ENCODE results near the gene SMARCE1. TPM values are rescaled to one million over a fixed set of nuclear protein-coding genes. Genes with fewer than 3 reads are reported as not detected.

Gene SMARCE1
- total RNA-seq, 2 experiments from 2014 or later, result 65.4 to 68.6 TPM

DNA sequence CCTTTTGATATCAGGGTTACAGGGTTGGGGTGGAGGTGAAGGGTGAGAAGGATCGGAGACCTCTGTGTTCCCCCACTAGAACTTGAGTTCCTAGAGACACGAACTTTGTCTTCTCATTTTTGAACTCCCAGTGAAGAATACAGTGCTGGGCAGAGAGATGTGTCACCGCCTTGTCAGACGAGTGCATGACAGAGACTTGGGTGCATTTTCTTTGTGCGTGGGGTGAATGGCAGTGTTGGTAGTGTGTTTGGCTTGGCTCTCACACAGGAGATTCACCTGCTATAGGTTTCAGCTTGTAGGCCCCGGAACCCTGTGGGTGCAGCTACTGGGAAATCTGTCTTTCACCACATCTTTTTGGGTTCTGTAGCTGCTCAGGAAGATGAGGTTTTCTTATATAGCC lies 42.3 kb downstream of the SMARCE1 start:
- peak; percentile 52 to 83 (median 71) for DNase-seq
- Mint-ChIP-seq H3K36me3 (ENCODE audit: low read depth) (no peaks in the 10 kb centered on the region), H3K4me1 (ENCODE audit: low read depth) (peaks cover 95% of the 10 kb centered on the region), H3K27ac (peak overlapping the region; percentile 98), H3K4me3 (peak overlapping the region; percentile 64), H3K9me3 (no peaks in the 10 kb centered on the region), H3K27me3 (no peaks in the 10 kb centered on the region)
- ChIA-PET POLR2A (interaction anchor here (0.6 to 29.4 kb wide), 12 partner anchors 8 to 1084 kb away, joined by 3 to 1290 read pairs (median 4); partner anchors contain the start of genes CCR7 and EIF1), CTCF (interaction anchor here (1.0 to 17.1 kb wide), 4 partner anchors 10 to 72 kb away, joined by 3 to 288 read pairs (median 18); partner anchors contain the start of gene CCR7)
- intact Hi-C loops (cut with DNase I, micrococcal nuclease), result loop anchor here (2.0 to 5.0 kb wide), 2 partner anchors 41 to 283 kb away; partner anchors contain the start of gene CCR7 (in 1 of the 2)
- peak overlapping the region; percentile 14 for H3K4me3 ChIP-seq (ENCODE audit: low read length)
- ATAC-seq (ENCODE audit: poor library complexity), result peak; percentile 43
- H3K27ac ChIP-seq (ENCODE audit: low read depth in 1 of 2, low read length in 2 of 2), result peak overlapping the region; percentile 90 to 99
- no peaks in the 10 kb centered on the region for H3K27me3 ChIP-seq (ENCODE audit: control insufficient read depth in 1 of 2, insufficient read depth in 2 of 2, low read length in 2 of 2)
- H3K9me3 ChIP-seq (ENCODE audit: control insufficient read depth in 1 of 2, insufficient read depth in 1 of 2, low read length in 2 of 2), result no peaks in the 10 kb centered on the region
- TF ChIP-seq, protein P1, sequence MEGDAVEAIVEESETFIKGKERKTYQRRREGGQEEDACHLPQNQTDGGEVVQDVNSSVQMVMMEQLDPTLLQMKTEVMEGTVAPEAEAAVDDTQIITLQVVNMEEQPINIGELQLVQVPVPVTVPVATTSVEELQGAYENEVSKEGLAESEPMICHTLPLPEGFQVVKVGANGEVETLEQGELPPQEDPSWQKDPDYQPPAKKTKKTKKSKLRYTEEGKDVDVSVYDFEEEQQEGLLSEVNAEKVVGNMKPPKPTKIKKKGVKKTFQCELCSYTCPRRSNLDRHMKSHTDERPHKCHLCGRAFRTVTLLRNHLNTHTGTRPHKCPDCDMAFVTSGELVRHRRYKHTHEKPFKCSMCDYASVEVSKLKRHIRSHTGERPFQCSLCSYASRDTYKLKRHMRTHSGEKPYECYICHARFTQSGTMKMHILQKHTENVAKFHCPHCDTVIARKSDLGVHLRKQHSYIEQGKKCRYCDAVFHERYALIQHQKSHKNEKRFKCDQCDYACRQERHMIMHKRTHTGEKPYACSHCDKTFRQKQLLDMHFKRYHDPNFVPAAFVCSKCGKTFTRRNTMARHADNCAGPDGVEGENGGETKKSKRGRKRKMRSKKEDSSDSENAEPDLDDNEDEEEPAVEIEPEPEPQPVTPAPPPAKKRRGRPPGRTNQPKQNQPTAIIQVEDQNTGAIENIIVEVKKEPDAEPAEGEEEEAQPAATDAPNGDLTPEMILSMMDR (IDR thresholded peaks at IDR 0.05), result no peak
- no peaks in the 10 kb centered on the region for H3K36me3 ChIP-seq (ENCODE audit: insufficient read depth, low read length)
- peaks cover 94% of the 10 kb centered on the region for H3K4me1 ChIP-seq (ENCODE audit: insufficient read depth, low read length)

- TF ChIP-seq, protein P1 (IDR thresholded peaks at IDR 0.05), result no peak
- no peaks in the 10 kb centered on the region for H3K9me3 ChIP-seq (ENCODE audit: control insufficient read depth in 1 of 2, insufficient read depth in 1 of 2, low read length in 2 of 2)
- no peak overlapping the region for H3K4me3 ChIP-seq (ENCODE audit: low read length)
- Mint-ChIP-seq H3K4me1 (ENCODE audit: low read depth) (peaks cover 95% of the 10 kb centered on the region), H3K27ac (peak overlapping the region; percentile 98), H3K4me3 (peak overlapping the region; percentile 64), H3K36me3 (ENCODE audit: low read depth) (no peaks in the 10 kb centered on the region), H3K9me3 (no peaks in the 10 kb centered on the region), H3K27me3 (no peaks in the 10 kb centered on the region)
- DNase-seq (no peak), ATAC-seq (ENCODE audit: poor library complexity) (no peak)
- peaks cover 95% of the 10 kb centered on the region for H3K4me1 ChIP-seq (ENCODE audit: insufficient read depth, low read length)
- CTCF ChIA-PET, result interaction anchor here (1.0 to 17.1 kb wide), 5 partner anchors 11 to 71 kb away, joined by 3 to 288 read pairs (median 12); partner anchors contain the start of gene CCR7
- H3K27me3 ChIP-seq (ENCODE audit: control insufficient read depth in 1 of 2, insufficient read depth in 2 of 2, low read length in 2 of 2), result no peaks in the 10 kb centered on the region
- intact Hi-C loops (cut with DNase I, micrococcal nuclease), result loop anchor here (2.0 to 5.0 kb wide), 2 partner anchors 40 to 282 kb away; partner anchors contain the start of gene CCR7 (in 1 of the 2)
- POLR2A ChIA-PET, result interaction anchor here (0.9 to 29.4 kb wide), 7 partner anchors 10 to 1085 kb away, joined by 3 to 1290 read pairs (median 9); partner anchors contain the start of genes CCR7 and EIF1
- peak overlapping the region; percentile 90 to 99 for H3K27ac ChIP-seq (ENCODE audit: low read depth in 1 of 2, low read length in 2 of 2)
- H3K36me3 ChIP-seq (ENCODE audit: insufficient read depth, low read length), result no peaks in the 10 kb centered on the region
These were observed 43.1 kb downstream of the SMARCE1 start for GRCh38 chr17:40604327-40605080.

- no peaks in the 10 kb centered on the region for H3K27me3 ChIP-seq (ENCODE audit: control insufficient read depth in 1 of 2, insufficient read depth in 2 of 2, low read length in 2 of 2)
- no peaks in the 10 kb centered on the region for H3K9me3 Mint-ChIP-seq
- H3K4me3 ChIP-seq (ENCODE audit: low read length), result peak overlapping the region; percentile 17
- ChIA-PET CTCF (interaction anchor here (0.9 to 17.1 kb wide), 6 partner anchors 9 to 48 kb away, joined by 3 to 288 read pairs (median 5); partner anchors contain the start of gene CCR7), POLR2A (interaction anchor here (0.6 to 29.4 kb wide), 11 partner anchors 9 to 1086 kb away, joined by 3 to 1290 read pairs (median 8); partner anchors contain the start of genes CCR7, EIF1 and SMARCE1)
- no peaks in the 10 kb centered on the region for H3K27me3 Mint-ChIP-seq
- intact Hi-C loops (cut with DNase I, micrococcal nuclease), result loop anchor here in 1 of 2 experiments (1.0 kb wide), 1 partner anchor 10 kb away; no protein-coding TSS in a partner anchor
- peak; percentile 63 to 88 (median 73) for DNase-seq
- peaks cover 95% of the 10 kb centered on the region for H3K4me1 ChIP-seq (ENCODE audit: insufficient read depth, low read length)
- H3K27ac ChIP-seq (ENCODE audit: low read depth in 1 of 2, low read length in 2 of 2), result peak overlapping the region; percentile 90 to 99
- TF ChIP-seq, protein P1 (IDR thresholded peaks at IDR 0.05), result no peak
- peak; percentile 55 for ATAC-seq (ENCODE audit: poor library complexity)
- no peaks in the 10 kb centered on the region for H3K36me3 Mint-ChIP-seq (ENCODE audit: low read depth)
- peaks cover 95% of the 10 kb centered on the region for H3K4me1 Mint-ChIP-seq (ENCODE audit: low read depth)
- peak overlapping the region; percentile 98 for H3K27ac Mint-ChIP-seq
- H3K9me3 ChIP-seq (ENCODE audit: control insufficient read depth in 1 of 2, insufficient read depth in 1 of 2, low read length in 2 of 2), result no peaks in the 10 kb centered on the region
- H3K36me3 ChIP-seq (ENCODE audit: insufficient read depth, low read length), result no peaks in the 10 kb centered on the region
- peak overlapping the region; percentile 65 for H3K4me3 Mint-ChIP-seq
These were observed 44.9 kb downstream of the SMARCE1 start for GRCh38 chr17:40602445-40603443.
